Measurements from ENCODE around the gene ANKS1A. TPM values are rescaled to one million over a fixed set of nuclear protein-coding genes. Genes with fewer than 3 reads are reported as not detected.

The ANKS1A gene
- total RNA-seq, 2 experiments from 2014 or later = 6.4 to 6.9 TPM

- H3K4me3 Mint-ChIP-seq = no peak overlapping the region
- Histone ChIP-seq H3K27ac (ENCODE audit: low read depth in 1 of 2, low read length in 2 of 2) (no peak overlapping the region), H3K4me1 (ENCODE audit: insufficient read depth, low read length) (no peaks in the 10 kb centered on the region), H3K4me3 (ENCODE audit: low read length) (no peak overlapping the region), H3K9me3 (ENCODE audit: control insufficient read depth in 1 of 2, insufficient read depth in 1 of 2, low read length in 2 of 2) (no peaks in the 10 kb centered on the region), H3K36me3 (ENCODE audit: insufficient read depth, low read length) (peaks cover 41% of the 10 kb centered on the region), H3K27me3 (ENCODE audit: control insufficient read depth in 1 of 2, insufficient read depth in 2 of 2, low read length in 2 of 2) (no peaks in the 10 kb centered on the region)
- no peak overlapping the region for H3K27ac Mint-ChIP-seq
- intact Hi-C loops (cut with DNase I, micrococcal nuclease) = loop anchor here in 1 of 2 experiments (2.0 to 10.0 kb wide), 2 partner anchors 220 to 256 kb away; no protein-coding TSS in a partner anchor
- no peak for ATAC-seq (ENCODE audit: poor library complexity)
- H3K9me3 Mint-ChIP-seq = no peaks in the 10 kb centered on the region
- no peak for TF ChIP-seq CTCF (IDR thresholded peaks at IDR 0.05)
- ChIA-PET CTCF (no interaction called here), POLR2A (no interaction called here)
- H3K4me1 Mint-ChIP-seq (ENCODE audit: low read depth) = no peaks in the 10 kb centered on the region
- DNase-seq = no peak
- peaks cover 72% of the 10 kb centered on the region for H3K36me3 Mint-ChIP-seq (ENCODE audit: low read depth)
- H3K27me3 Mint-ChIP-seq = no peaks in the 10 kb centered on the region
Measured at GRCh38 chr6:34985236-34985635, 96.2 kb downstream of the ANKS1A start.

GRCh38 chr6:34986845-34987246, 97.8 kb downstream of the ANKS1A start:
- H3K9me3 ChIP-seq (ENCODE audit: control insufficient read depth in 1 of 2, insufficient read depth in 1 of 2, low read length in 2 of 2) = no peaks in the 10 kb centered on the region
- H3K27me3 ChIP-seq (ENCODE audit: control insufficient read depth in 1 of 2, insufficient read depth in 2 of 2, low read length in 2 of 2) = no peaks in the 10 kb centered on the region
- Mint-ChIP-seq H3K27me3 (no peaks in the 10 kb centered on the region), H3K27ac (no peak overlapping the region), H3K4me3 (no peak overlapping the region), H3K4me1 (ENCODE audit: low read depth) (no peaks in the 10 kb centered on the region), H3K36me3 (ENCODE audit: low read depth) (peaks cover 87% of the 10 kb centered on the region), H3K9me3 (no peaks in the 10 kb centered on the region)
- CTCF ChIA-PET = interaction anchor here (0.7 to 2.6 kb wide), 5 partner anchors 15 to 197 kb away, joined by 3 to 12 read pairs (median 3); no protein-coding TSS in a partner anchor
- no peaks in the 10 kb centered on the region for H3K4me1 ChIP-seq (ENCODE audit: insufficient read depth, low read length)
- H3K36me3 ChIP-seq (ENCODE audit: insufficient read depth, low read length) = peaks cover 48% of the 10 kb centered on the region
- DNase-seq (peak; percentile 25 to 78 (median 51)), ATAC-seq (ENCODE audit: poor library complexity) (peak; percentile 67)
- TF ChIP-seq CTCF (IDR thresholded peaks at IDR 0.05) = peak; percentile 77
- no peak overlapping the region for H3K4me3 ChIP-seq (ENCODE audit: low read length)
- POLR2A ChIA-PET = interaction anchor here (0.7 to 1.2 kb wide), 3 partner anchors 74 to 218 kb away, joined by 3 to 5 read pairs (median 5); no protein-coding TSS in a partner anchor
- intact Hi-C loops (cut with DNase I, micrococcal nuclease) = loop anchor here (1.0 to 10.0 kb wide), 6 partner anchors 61 to 254 kb away; no protein-coding TSS in a partner anchor
- no peak overlapping the region for H3K27ac ChIP-seq (ENCODE audit: low read depth in 1 of 2, low read length in 2 of 2)

GRCh38 chr6:34987506-34987905, 98.5 kb downstream of the ANKS1A start:
- peaks cover 87% of the 10 kb centered on the region for H3K36me3 Mint-ChIP-seq (ENCODE audit: low read depth)
- no peaks in the 10 kb centered on the region for H3K4me1 ChIP-seq (ENCODE audit: insufficient read depth, low read length)
- no peak overlapping the region for H3K4me3 Mint-ChIP-seq
- no peaks in the 10 kb centered on the region for H3K27me3 ChIP-seq (ENCODE audit: control insufficient read depth in 1 of 2, insufficient read depth in 2 of 2, low read length in 2 of 2)
- ChIA-PET POLR2A (interaction anchor here (1.0 kb wide), 1 partner anchor 75 kb away, joined by 3 read pairs; no protein-coding TSS in a partner anchor), CTCF (interaction anchor here (2.6 kb wide), 1 partner anchor 152 kb away, joined by 12 read pairs; no protein-coding TSS in a partner anchor)
- H3K4me3 ChIP-seq (ENCODE audit: low read length) = no peak overlapping the region
- ATAC-seq (ENCODE audit: poor library complexity) = no peak
- H3K36me3 ChIP-seq (ENCODE audit: insufficient read depth, low read length) = peaks cover 51% of the 10 kb centered on the region
- intact Hi-C loops (cut with DNase I, micrococcal nuclease) = loop anchor here (1.0 to 10.0 kb wide), 3 partner anchors 61 to 217 kb away; no protein-coding TSS in a partner anchor
- DNase-seq = no peak
- H3K4me1 Mint-ChIP-seq (ENCODE audit: low read depth) = no peaks in the 10 kb centered on the region
- no peaks in the 10 kb centered on the region for H3K9me3 ChIP-seq (ENCODE audit: control insufficient read depth in 1 of 2, insufficient read depth in 1 of 2, low read length in 2 of 2)
- no peak overlapping the region for H3K27ac Mint-ChIP-seq
- no peak for TF ChIP-seq CTCF (IDR thresholded peaks at IDR 0.05)
- no peaks in the 10 kb centered on the region for H3K9me3 Mint-ChIP-seq
- H3K27me3 Mint-ChIP-seq = no peaks in the 10 kb centered on the region
- H3K27ac ChIP-seq (ENCODE audit: low read depth in 1 of 2, low read length in 2 of 2) = no peak overlapping the region
